Parathyroid adenoma (tissue), 2 donors: Measurements from ENCODE around the gene SLC12A7.

Experiments
- H2AFZ ChIP-seq: fragments of 300-600 bp; sonication (generic); one replicate; pipeline ENCODE4 v1.7.0; 2017; ENCODE audit warnings: antibody characterized with exemption, mild to moderate bottlenecking
- H3K27ac ChIP-seq: fragments of 300-600 bp; sonication (generic); one replicate; pipeline ENCODE4 v1.7.0; 2017
- H3K27me3 ChIP-seq: fragments of 300-600 bp; sonication (generic); one replicate; pipeline ENCODE4 v1.7.0; 2017; ENCODE audit warnings: low read length; ENCODE audit not compliant: control insufficient read depth, insufficient read depth
- H3K36me3 ChIP-seq: fragments of 300-600 bp; sonication (generic); one replicate; pipeline ENCODE4 v1.7.0; 2017; ENCODE audit warnings: low read length; ENCODE audit not compliant: control insufficient read depth, insufficient read depth
- H3K4me1 ChIP-seq: fragments of 300-600 bp; sonication (generic); one replicate; pipeline ENCODE4 v1.7.0; 2017; ENCODE audit warnings: control low read depth
- H3K4me2 ChIP-seq: fragments of 300-600 bp; sonication (generic); one replicate; pipeline ENCODE4 v1.7.0; 2017; ENCODE audit warnings: low read length
- H3K4me3 ChIP-seq: fragments of 300-600 bp; sonication (generic); one replicate; pipeline ENCODE4 v1.7.0; 2017; ENCODE audit warnings: low read depth, low read length
- H3K79me2 ChIP-seq: fragments of 300-600 bp; sonication (generic); one replicate; pipeline ENCODE4 v1.7.0; 2017; ENCODE audit warnings: control low read depth
- H3K9ac ChIP-seq: fragments of 300-600 bp; sonication (generic); one replicate; pipeline ENCODE4 v1.7.0; 2017; ENCODE audit warnings: mild to moderate bottlenecking
- H3K9me3 ChIP-seq: fragments of 300-600 bp; sonication (generic); one replicate; pipeline ENCODE4 v1.7.0; 2017; ENCODE audit warnings: low read length; ENCODE audit not compliant: control insufficient read depth
- CTCF ChIP-seq: fragments of 300-600 bp; sonication (generic); IDR thresholded peaks from one replicate; pipeline ENCODE4 v1.7.0; 2017; ENCODE audit warnings: antibody characterized with exemption, mild to moderate bottlenecking
- donor health status: primary hyperparathyroidism.

The SLC12A7 gene

DNA sequence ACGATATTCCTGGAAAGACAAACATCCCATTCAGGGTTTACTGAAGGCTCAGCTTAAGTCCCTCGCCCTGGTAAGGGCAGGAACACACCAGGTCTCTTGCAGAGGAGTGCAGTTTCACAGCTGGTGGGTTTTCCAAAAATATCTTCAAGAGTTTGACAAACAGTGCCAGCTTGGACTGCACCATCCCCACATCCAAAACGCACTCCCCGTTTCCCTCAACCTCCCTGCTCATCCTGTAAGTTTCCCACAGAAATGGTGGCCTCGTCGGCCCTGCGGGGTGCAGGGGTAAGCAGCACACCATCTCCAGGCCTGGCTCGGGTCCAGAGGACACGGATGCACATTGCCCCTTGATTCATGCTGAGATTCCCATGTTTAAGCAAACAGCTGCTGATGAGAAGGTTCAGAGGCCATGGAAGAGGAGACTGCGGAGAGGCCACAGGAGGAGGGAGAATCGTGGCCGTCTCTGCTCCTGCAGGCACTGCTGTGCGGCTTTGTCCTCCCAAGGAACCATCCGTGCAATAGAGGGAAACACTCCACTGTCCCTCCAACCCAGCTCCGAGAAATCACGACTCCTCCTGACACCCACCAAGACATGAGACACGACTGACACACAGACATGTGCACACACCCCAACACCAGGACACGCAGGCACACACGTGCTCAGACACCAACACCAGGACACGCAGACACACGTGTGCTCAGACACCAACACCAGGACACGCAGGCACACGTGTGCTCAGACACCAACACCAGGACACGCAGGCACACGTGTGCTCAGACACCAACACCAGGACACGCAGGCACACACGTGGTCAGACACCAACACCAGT is 24.0 kb upstream of the SLC12A7 start:
- no peaks in the 10 kb centered on the region for H3K79me2 ChIP-seq
- no peak for TF ChIP-seq CTCF
- no peak overlapping the region for H3K9ac ChIP-seq
- no peaks in the 10 kb centered on the region for H3K9me3 ChIP-seq
- H3K4me1 ChIP-seq = no peaks in the 10 kb centered on the region
- no peaks in the 10 kb centered on the region for H3K27me3 ChIP-seq
- H3K4me2 ChIP-seq = no peak overlapping the region
- no peak overlapping the region for H3K4me3 ChIP-seq
- no peak overlapping the region for H3K27ac ChIP-seq
- H3K36me3 ChIP-seq = no peaks in the 10 kb centered on the region
- no peak overlapping the region for H2AFZ ChIP-seq

DNA sequence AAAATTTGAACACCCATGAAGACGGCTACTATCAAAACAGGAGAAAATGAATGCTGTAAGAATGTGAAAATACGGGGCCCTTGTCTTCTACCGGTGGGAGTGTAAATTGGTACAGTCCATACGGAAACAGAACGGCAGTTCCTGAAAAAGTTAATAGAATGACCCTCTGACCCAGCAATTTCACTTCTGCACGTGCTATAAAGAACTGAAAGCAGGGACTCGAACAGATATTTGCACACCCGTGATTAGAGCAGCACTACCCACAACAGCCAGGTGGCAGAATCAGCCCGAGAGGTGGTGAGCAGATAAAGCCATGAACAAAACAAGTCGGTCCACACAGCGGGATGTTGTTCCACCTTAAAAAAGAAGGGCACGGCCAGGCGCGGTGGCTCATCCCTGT is 22.6 kb upstream of the SLC12A7 start:
- no peak overlapping the region for H3K4me3 ChIP-seq
- H3K4me1 ChIP-seq = no peaks in the 10 kb centered on the region
- no peak for TF ChIP-seq CTCF
- H2AFZ ChIP-seq = no peak overlapping the region
- no peaks in the 10 kb centered on the region for H3K27me3 ChIP-seq
- no peak overlapping the region for H3K27ac ChIP-seq
- H3K4me2 ChIP-seq = no peak overlapping the region
- H3K9ac ChIP-seq = no peak overlapping the region
- no peaks in the 10 kb centered on the region for H3K9me3 ChIP-seq
- H3K79me2 ChIP-seq = no peaks in the 10 kb centered on the region
- no peaks in the 10 kb centered on the region for H3K36me3 ChIP-seq

- Histone ChIP-seq H3K4me2 (no peak overlapping the region), H3K9me3 (no peaks in the 10 kb centered on the region), H3K79me2 (no peaks in the 10 kb centered on the region), H3K36me3 (no peaks in the 10 kb centered on the region), H3K27ac (no peak overlapping the region), H2AFZ (no peak overlapping the region), H3K4me1 (no peaks in the 10 kb centered on the region), H3K27me3 (no peaks in the 10 kb centered on the region), H3K9ac (no peak overlapping the region), H3K4me3 (no peak overlapping the region)
- TF ChIP-seq CTCF = no peak
Observed at GRCh38 chr5:1133510-1134201, 21.8 kb upstream of the SLC12A7 start.

GRCh38 chr5:1133108-1133507 is 21.2 kb upstream of the SLC12A7 start:
- no peaks in the 10 kb centered on the region for H3K9me3 ChIP-seq
- no peaks in the 10 kb centered on the region for H3K27me3 ChIP-seq
- no peaks in the 10 kb centered on the region for H3K36me3 ChIP-seq
- H3K9ac ChIP-seq = no peak overlapping the region
- H3K79me2 ChIP-seq = no peaks in the 10 kb centered on the region
- H3K27ac ChIP-seq = no peak overlapping the region
- H3K4me3 ChIP-seq = no peak overlapping the region
- TF ChIP-seq CTCF = no peak
- no peaks in the 10 kb centered on the region for H3K4me1 ChIP-seq
- H3K4me2 ChIP-seq = no peak overlapping the region
- H2AFZ ChIP-seq = no peak overlapping the region
